Choroid plexus epithelial cell (primary cell): ENCODE results near the gene ARHGEF11.

Experiments used
- DNase-seq: peaks from one replicate; pipeline ENCODE4 v3.0.0-alpha.2; 2010; ENCODE audit warnings: low read depth
- H3K4me3 ChIP-seq: 2 replicates; pipeline ENCODE4 v1.5.1; 2011; ENCODE audit warnings: low read depth, mild to moderate bottlenecking, control low read depth, low read length, moderate library complexity
- TF ChIP-seq, protein P1 (sequence below): conservative IDR thresholded peaks from 2 replicates; pipeline ENCODE4 v1.5.1; 2011; ENCODE audit warnings: low read depth, mild to moderate bottlenecking, control low read depth, inconsistent platforms, low read length, moderate library complexity

Gene ARHGEF11

DNA sequence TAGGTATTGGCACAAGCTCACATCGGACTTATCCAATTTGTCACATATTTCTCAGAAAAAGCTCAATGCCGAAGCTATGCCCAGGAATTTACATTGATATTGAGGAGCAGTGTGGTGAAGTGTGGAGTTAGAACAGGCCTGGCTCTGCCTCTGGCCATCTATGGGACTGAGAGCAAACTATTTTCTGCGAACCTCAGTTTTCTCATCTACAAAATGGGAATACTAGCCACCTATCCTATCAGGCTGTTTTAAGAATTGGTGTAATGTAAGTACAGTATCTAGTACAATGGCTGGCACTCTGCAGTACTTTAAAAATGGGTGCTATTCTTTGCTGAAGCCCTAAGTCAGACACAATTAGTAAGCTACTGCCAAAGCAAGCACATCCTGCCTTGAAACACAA, 47.2 kb downstream of the ARHGEF11 start:
- no peak for DNase-seq
- no peak overlapping the region for H3K4me3 ChIP-seq
- TF ChIP-seq, protein P1, sequence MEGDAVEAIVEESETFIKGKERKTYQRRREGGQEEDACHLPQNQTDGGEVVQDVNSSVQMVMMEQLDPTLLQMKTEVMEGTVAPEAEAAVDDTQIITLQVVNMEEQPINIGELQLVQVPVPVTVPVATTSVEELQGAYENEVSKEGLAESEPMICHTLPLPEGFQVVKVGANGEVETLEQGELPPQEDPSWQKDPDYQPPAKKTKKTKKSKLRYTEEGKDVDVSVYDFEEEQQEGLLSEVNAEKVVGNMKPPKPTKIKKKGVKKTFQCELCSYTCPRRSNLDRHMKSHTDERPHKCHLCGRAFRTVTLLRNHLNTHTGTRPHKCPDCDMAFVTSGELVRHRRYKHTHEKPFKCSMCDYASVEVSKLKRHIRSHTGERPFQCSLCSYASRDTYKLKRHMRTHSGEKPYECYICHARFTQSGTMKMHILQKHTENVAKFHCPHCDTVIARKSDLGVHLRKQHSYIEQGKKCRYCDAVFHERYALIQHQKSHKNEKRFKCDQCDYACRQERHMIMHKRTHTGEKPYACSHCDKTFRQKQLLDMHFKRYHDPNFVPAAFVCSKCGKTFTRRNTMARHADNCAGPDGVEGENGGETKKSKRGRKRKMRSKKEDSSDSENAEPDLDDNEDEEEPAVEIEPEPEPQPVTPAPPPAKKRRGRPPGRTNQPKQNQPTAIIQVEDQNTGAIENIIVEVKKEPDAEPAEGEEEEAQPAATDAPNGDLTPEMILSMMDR = no peak

DNA sequence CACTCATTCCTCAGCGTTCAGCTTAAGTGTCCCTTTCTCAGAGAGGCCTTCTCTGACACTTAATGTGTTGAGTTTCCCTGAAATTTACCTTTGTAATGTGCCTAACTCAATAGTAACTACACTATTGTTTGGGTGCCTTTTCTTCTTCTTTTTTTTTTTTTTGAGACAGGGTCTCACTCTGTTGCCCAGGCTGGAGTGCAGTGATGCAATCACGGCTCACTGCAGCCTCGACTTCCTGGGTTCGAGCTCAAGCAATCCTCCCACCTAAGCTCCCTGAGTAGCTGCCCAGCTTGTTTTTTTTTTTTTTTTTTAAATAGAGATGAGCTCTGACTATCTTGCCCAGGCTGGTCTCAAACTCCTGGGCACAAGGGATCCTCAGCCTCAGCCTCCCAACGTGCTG, 50.1 kb downstream of the ARHGEF11 start:
- no peak overlapping the region for H3K4me3 ChIP-seq
- TF ChIP-seq, protein P1 = no peak
- no peak for DNase-seq

DNA sequence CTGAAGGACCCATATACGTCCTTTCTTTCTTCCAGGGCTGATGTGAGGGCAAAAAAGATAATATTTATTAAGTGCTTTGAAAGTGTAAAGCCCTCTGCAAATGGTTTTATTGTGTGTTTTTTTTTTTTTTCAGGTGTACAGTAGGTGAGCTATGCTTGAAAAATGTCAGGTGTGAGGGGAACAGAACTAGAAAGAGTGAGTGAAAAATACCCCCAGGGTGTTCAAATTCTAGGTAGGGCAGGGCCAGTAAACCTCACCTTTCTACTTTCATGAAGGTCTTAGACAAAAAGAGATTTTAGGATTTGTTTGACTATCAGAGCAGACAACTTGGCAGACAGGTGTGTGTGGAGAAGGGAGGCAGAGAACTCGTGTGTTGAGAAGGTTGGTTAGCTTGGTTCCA, 51.3 kb downstream of the ARHGEF11 start:
- DNase-seq = no peak
- TF ChIP-seq, protein P1 = no peak
- no peak overlapping the region for H3K4me3 ChIP-seq

DNA sequence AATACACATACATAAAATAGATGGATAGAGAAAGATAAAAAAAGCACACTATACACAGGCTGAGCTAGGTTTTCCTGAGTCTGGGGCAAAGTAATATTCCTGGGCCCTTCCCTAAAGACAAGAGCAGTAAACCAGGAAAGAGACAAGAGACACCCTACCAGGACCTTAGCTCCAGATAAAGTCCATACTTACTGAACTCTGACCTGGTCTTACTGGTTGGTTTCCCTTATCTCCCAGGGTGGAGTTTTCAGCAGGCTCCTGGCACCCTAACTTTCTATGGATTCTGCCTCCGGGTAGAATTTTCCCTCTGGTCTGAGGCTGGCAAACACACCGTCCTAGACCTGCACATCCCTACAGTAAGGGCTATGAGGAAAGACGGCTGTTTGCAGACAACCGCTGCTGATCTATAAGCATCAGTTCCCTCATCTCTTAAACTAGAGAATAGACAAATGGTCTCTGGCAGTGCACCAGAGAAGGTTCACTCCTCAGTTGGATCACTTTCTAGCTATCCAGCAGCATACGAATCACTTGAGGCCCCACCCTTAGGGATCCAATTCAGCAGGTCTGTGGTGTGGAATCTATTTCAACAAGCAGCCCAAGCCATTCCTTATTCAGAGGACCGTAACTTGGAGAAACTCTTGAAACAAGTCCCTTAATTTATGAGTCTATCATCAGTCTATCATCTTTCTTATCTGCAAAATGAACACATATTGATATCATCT, 52.0 kb downstream of the ARHGEF11 start:
- H3K4me3 ChIP-seq = no peak overlapping the region
- DNase-seq = no peak
- TF ChIP-seq, protein P1 = no peak

DNA sequence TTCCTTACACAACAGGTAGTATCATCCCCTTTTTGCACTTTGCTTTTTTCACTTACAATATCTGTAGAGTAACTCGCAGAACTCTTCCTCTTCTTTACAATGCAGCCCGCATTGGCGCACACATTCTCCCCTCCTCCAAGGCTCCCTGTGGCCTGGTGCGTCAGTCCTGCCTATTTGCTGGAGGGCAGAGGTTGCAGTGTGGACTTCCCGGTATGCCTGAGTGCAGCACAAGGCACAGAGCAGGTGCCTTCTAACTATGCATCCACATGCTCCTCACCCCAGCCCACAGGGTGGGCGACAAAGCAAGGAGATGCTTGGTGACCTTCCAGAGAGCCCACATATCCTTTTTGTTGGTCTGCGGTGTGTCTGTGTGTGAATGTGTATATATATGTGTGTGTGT, 53.3 kb downstream of the ARHGEF11 start:
- TF ChIP-seq, protein P1 = no peak
- H3K4me3 ChIP-seq = no peak overlapping the region
- DNase-seq = no peak

DNA sequence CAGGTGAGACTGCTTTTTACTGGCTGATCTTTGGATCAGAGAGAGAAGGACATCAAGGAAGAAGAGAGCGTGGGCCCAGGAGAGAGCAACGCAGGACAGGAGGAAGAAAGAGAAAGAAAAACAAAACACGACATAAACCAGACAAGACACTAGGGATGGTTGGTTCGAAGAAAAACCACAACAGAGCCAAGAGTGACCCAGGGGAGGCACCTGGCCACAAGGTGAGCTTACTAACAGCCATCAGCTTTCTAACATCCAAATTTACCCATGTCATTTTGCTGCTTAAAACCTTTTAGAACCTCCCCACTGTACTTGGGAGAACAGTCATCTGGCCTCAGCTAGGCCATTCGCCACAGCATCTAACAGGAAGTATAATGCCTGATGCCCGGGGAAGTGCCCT, 57.8 kb downstream of the ARHGEF11 start:
- no peak overlapping the region for H3K4me3 ChIP-seq
- TF ChIP-seq, protein P1 = no peak
- DNase-seq = no peak

DNA sequence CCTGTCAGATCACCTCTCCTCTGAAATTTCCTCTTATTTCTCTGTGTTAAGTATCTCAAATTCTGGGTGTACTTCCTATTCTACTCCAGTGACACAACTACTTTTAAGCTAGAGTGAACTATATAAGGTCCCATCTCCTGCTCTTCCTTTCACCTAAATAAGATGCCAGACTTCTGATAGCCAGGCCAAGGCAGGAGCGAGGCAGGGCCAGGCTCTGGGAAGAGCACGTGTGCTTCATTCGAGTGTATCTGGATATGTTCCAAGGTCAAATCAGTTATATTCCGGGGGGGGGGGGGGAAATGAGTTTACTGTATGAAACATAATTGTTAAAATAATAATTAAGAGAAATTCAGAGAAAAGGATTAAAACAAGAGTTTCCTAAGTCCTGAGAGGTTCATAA, 65.0 kb downstream of the ARHGEF11 start:
- no peak overlapping the region for H3K4me3 ChIP-seq
- DNase-seq = no peak
- TF ChIP-seq, protein P1 = no peak
